GM12878 (cell line): ENCODE results near the gene LRIT2. TPM values are rescaled to one million over a fixed set of nuclear protein-coding genes. Genes with fewer than 3 reads are reported as not detected.

ENCODE experiments used
- ATAC-seq: fragments of 200-7000 bp; cut with Tn5 transposase; 3 replicates; pipeline ENCODE4 v1.9.1; 2020; ENCODE audit warnings: mild to moderate bottlenecking, moderate library complexity
- BruUV-seq: library from RNA; stranded (reverse); fragments of 400-500 nt; replicated peaks from 2 replicates; lab custom pipeline; 2021; lab: Mats Ljungman, UMichigan
- CTCF ChIA-PET: fragments of 300-600 bp; sonication (Branson Sonifier 250); formaldehyde crosslinking; extraction: SDS; loops from one replicate; lab custom pipeline; 2021; ENCODE audit warnings: inconsistent platforms; lab: Yijun Ruan, JAX
- POLR2A ChIA-PET: fragments of 350-600 bp; formaldehyde crosslinking; extraction: SDS; loops from one replicate; lab custom pipeline; 2021; ENCODE audit warnings: inconsistent platforms; lab: Charles Lee
- RAD21 ChIA-PET: fragments of 300-600 bp; sonication (Branson Sonifier 250); formaldehyde crosslinking; loops from one replicate; lab custom pipeline; 2023; ENCODE audit warnings: antibody characterized with exemption; ENCODE audit not compliant: unreplicated experiment; lab: Charles Lee
- SMC1A ChIA-PET: fragments of 300-600 bp; sonication (Branson Sonifier 250); formaldehyde crosslinking; loops from one replicate; lab custom pipeline; 2023; ENCODE audit not compliant: unreplicated experiment, uncharacterized antibody; lab: Charles Lee
- DNase-seq: peaks from one replicate; pipeline ENCODE4 v3.0.0-alpha.2; 2011; ENCODE audit warnings: low read depth, low spot score
- FAIRE-seq: peaks from 3 replicates; lab custom pipeline; 2011; peaks lifted over from hg19 to GRCh38; lab: Jason Lieb, UNC
- H2AFZ ChIP-seq: 2 replicates; pipeline ENCODE4 v1.6.0; 2011; ENCODE audit warnings: low read depth, low read length, control low read depth; ENCODE audit not compliant: control insufficient read depth
- H3K27ac ChIP-seq: 2 replicates; pipeline ENCODE4 v1.5.1; 2011; ENCODE audit warnings: control low read depth; ENCODE audit not compliant: control insufficient read depth, insufficient read depth
- H3K27me3 ChIP-seq, 2 experiments: replicated peaks in 1 of 2; 2 replicates each; pipeline versions ENCODE4 v1.6.0 to v1.6.1; 2011; ENCODE audit warnings: low read length in 1 of 2; ENCODE audit not compliant: control insufficient read depth in 2 of 2, insufficient read depth in 2 of 2
- H3K36me3 ChIP-seq, 2 experiments: 2 replicates each; pipeline ENCODE4 v1.5.1; 2011; ENCODE audit warnings: low read length in 1 of 2; ENCODE audit not compliant: control insufficient read depth in 2 of 2, insufficient read depth in 2 of 2
- H3K4me1 ChIP-seq: 2 replicates; pipeline ENCODE4 v1.6.1; 2011; ENCODE audit warnings: mild to moderate bottlenecking, low read length, moderate library complexity, mixed read lengths; ENCODE audit not compliant: control insufficient read depth, insufficient read depth
- H3K4me2 ChIP-seq: 2 replicates; pipeline ENCODE4 v1.6.0; 2011; ENCODE audit warnings: control low read depth; ENCODE audit not compliant: control insufficient read depth, insufficient read depth
- H3K4me3 ChIP-seq: fragments of 200-600 bp; sonication (generic); 2 replicates; pipeline ENCODE4 v1.5.1; 2016
- H3K79me2 ChIP-seq: 2 replicates; pipeline ENCODE4 v1.6.0; 2011; ENCODE audit warnings: low read length; ENCODE audit not compliant: control insufficient read depth, insufficient read depth
- H3K9ac ChIP-seq: 2 replicates; pipeline ENCODE4 v1.8.0; 2011; ENCODE audit warnings: low read length, control low read depth, mixed read lengths; ENCODE audit not compliant: control insufficient read depth, insufficient read depth
- H3K9me3 ChIP-seq: replicated peaks from 3 replicates; pipeline ENCODE4 v1.5.1; 2011; ENCODE audit warnings: mild to moderate bottlenecking, low read length; ENCODE audit not compliant: control insufficient read depth, insufficient read depth
- H4K20me1 ChIP-seq: 2 replicates; pipeline ENCODE4 v1.6.0; 2011; ENCODE audit not compliant: control insufficient read depth, insufficient read depth
- CBX3 ChIP-seq: fragments of 200-600 bp; sonication (generic); IDR thresholded peaks from 2 replicates; pipeline ENCODE4 v1.6.1; 2016; ENCODE audit warnings: low read depth, borderline replicate concordance
- ELK1 ChIP-seq: IDR thresholded peaks from 2 replicates; pipeline ENCODE4 v1.6.1; 2012; ENCODE audit warnings: low read depth, low read length, improper control_type of control experiment
- IKZF2 ChIP-seq, 2 experiments: fragments of 450-650 bp; IDR thresholded peaks; 2 replicates each; pipeline ENCODE4 v1.6.1; 2017; ENCODE audit warnings: mild to moderate bottlenecking in 2 of 2, moderate library complexity in 2 of 2
- IRF4 ChIP-seq: IDR thresholded peaks from 2 replicates; pipeline ENCODE4 v1.6.1; 2011; ENCODE audit warnings: low read depth, low read length
- NR2C1 ChIP-seq: fragments of 450-650 bp; IDR thresholded peaks from 2 replicates; pipeline ENCODE4 v1.6.1; 2017; ENCODE audit warnings: antibody characterized with exemption, mild to moderate bottlenecking, moderate library complexity
- RAD21 ChIP-seq: IDR thresholded peaks from 2 replicates; pipeline ENCODE4 v1.6.1; 2011; ENCODE audit warnings: mild to moderate bottlenecking, low read depth, low read length, moderate library complexity; ENCODE audit not compliant: insufficient read depth
- SIX5 ChIP-seq: IDR thresholded peaks from 2 replicates; pipeline ENCODE4 v1.6.1; 2011; ENCODE audit warnings: mild to moderate bottlenecking, low read depth, low read length, moderate library complexity; ENCODE audit not compliant: severe bottlenecking
- SMC3 ChIP-seq: IDR thresholded peaks from 2 replicates; pipeline ENCODE4 v1.6.1; 2011; ENCODE audit warnings: low read length, improper control_type of control experiment, borderline replicate concordance
- SUPT20H ChIP-seq: IDR thresholded peaks from 2 replicates; pipeline ENCODE4 v1.6.1; 2011; ENCODE audit warnings: low read depth, mild to moderate bottlenecking, low read length, moderate library complexity, borderline replicate concordance; ENCODE audit not compliant: control insufficient read depth
- TAF1 ChIP-seq: IDR thresholded peaks from 2 replicates; pipeline ENCODE4 v1.6.1; 2011; ENCODE audit warnings: mild to moderate bottlenecking, low read depth, low read length, borderline replicate concordance
- YY1 ChIP-seq: IDR thresholded peaks from 2 replicates; pipeline ENCODE4 v1.6.1; 2011; ENCODE audit warnings: low read depth, mild to moderate bottlenecking, low read length
- ZNF622 ChIP-seq: fragments of 450-650 bp; IDR thresholded peaks from 2 replicates; pipeline ENCODE4 v1.6.1; 2017; ENCODE audit warnings: mild to moderate bottlenecking, inconsistent platforms
- WGBS: methylation state at CpG from one replicate; pipeline ENCODE4 v1.1.6; 2016; ENCODE audit warnings: low lambda C conversion rate; ENCODE audit not compliant: insufficient replicate concordance, insufficient coverage; ENCODE audit errors: missing lambda C conversion rate; 5-methylcytosine and 5-hydroxymethylcytosine counted together
- in situ Hi-C: fragments of 300-500 bp; cut with MboI; formaldehyde crosslinking; loops from 9 replicates; pipeline ENCODE4 v1.14.3; 2018; ENCODE audit warnings: mixed read lengths
- intact Hi-C: fragments of 100-400 bp; cut with micrococcal nuclease; formaldehyde crosslinking; loops from one replicate; pipeline ENCODE4 v1.14.2; 2022; ENCODE audit not compliant: unreplicated experiment
- polyA plus RNA-seq, 11 experiments: library from polyadenylated mRNA; depleted of rRNA in 4 of 11; unstranded in 6 of 11; stranded (reverse) in 5 of 11; fragments of >200 nt; fragmentation: Nextera tagmentation in 4 of 11; fragmentation: Illumina TruSeq in 1 of 11; extraction: Ambion mirVana in 4 of 11; extraction: Trizol in 1 of 11; gene quantifications; 1 replicate in 1 of 11; 2 replicates in 10 of 11; pipeline versions ENCODE4 v1.2.1 to v1.2.3, GENCODE V29; 2011 to 2016; ENCODE audit warnings: inconsistent platforms in 2 of 11, missing spikeins in 2 of 11, low read depth in 1 of 11
- total RNA-seq, 4 experiments: library from RNA; depleted of rRNA in 3 of 4; stranded (reverse); fragments of >200 nt in 3 of 4; fragmentation: Illumina TruSeq in 1 of 4; extraction: Trizol in 1 of 4; gene quantifications; 2 replicates each; pipeline versions ENCODE4 v1.2.1 to v1.2.3, GENCODE V29; 2013 to 2021
- TF ChIP-seq, protein P1 (sequence below), 3 experiments: IDR thresholded peaks in 2 of 3; conservative IDR thresholded peaks in 1 of 3; 2 replicates each; pipeline ENCODE4 v1.5.1; 2011; ENCODE audit warnings: low read depth in 3 of 3, low read length in 3 of 3, mild to moderate bottlenecking in 3 of 3, control low read depth in 2 of 3, moderate library complexity in 2 of 3, inconsistent platforms in 1 of 3, mixed read lengths in 1 of 3; ENCODE audit not compliant: control insufficient read depth in 2 of 3, insufficient read depth in 1 of 3; ENCODE audit errors: extremely low read depth in 1 of 3
- TF ChIP-seq, protein P2 (sequence below): fragments of 450-650 bp; formaldehyde crosslinking; IDR thresholded peaks from 2 replicates; pipeline ENCODE4 v1.4.0; 2020; ENCODE audit warnings: mild to moderate bottlenecking, moderate library complexity

Gene LRIT2
- total and polyA plus RNA-seq, 10 of the 15 experiments (the other 5 are each of a cell fraction or from before 2014, with no cell fraction given) = not detected

GRCh38 chr10:84265418-84265817 lies 40.1 kb upstream of the LRIT2 start (continued):
- TF ChIP-seq ZNF622 = no peak
- TF ChIP-seq TAF1 = no peak
- no peak for TF ChIP-seq SIX5
- TF ChIP-seq NR2C1 = no peak
- TF ChIP-seq ELK1 = no peak

GRCh38 chr10:84264611-84265141 lies 39.3 kb upstream of the LRIT2 start:
- CTCF ChIA-PET = interaction anchor here (0.6 to 8.3 kb wide), 22 partner anchors 10 to 1349 kb away, joined by 3 to 228 read pairs (median 4); partner anchors contain the start of gene CCSER2
- in situ Hi-C loops (loop anchor here (5.0 kb wide), 2 partner anchors 278 to 453 kb away; no protein-coding TSS in a partner anchor), intact Hi-C loops (loop anchor here (1.0 to 10.0 kb wide), 4 partner anchors 111 to 450 kb away; no protein-coding TSS in a partner anchor)
- Histone ChIP-seq H3K4me3 (no peak overlapping the region), H3K9me3 (no peaks in the 10 kb centered on the region), H3K27me3 (no peaks in the 10 kb centered on the region; a peak in 2 of 4 replicates), H3K4me1 (no peaks in the 10 kb centered on the region), H3K36me3 (no peaks in the 10 kb centered on the region), H3K79me2 (no peaks in the 10 kb centered on the region), H3K27ac (no peak overlapping the region), H2AFZ (no peak overlapping the region), H3K9ac (no peak overlapping the region), H4K20me1 (no peaks in the 10 kb centered on the region), H3K4me2 (no peak overlapping the region)
- RAD21 ChIA-PET = interaction anchor here (0.6 to 6.6 kb wide), 5 partner anchors 65 to 271 kb away, joined by 3 to 74 read pairs (median 5); no protein-coding TSS in a partner anchor
- DNase-seq (no peak), ATAC-seq (peak; percentile 94), FAIRE-seq (peak; percentile 90)
- POLR2A ChIA-PET = no interaction called here
- SMC1A ChIA-PET = interaction anchor here (0.5 to 4.2 kb wide), 8 partner anchors 11 to 274 kb away, joined by 3 to 60 read pairs (median 3); no protein-coding TSS in a partner anchor
- WGBS = 4% methylated on average over 11 of the region's 11 CpGs
- BruUV-seq = no TSS peak
- TF ChIP-seq IRF4 = 0 out of 2 replicates have a peak, but pooled peaks have one; percentile 20
- TF ChIP-seq RAD21 = peak; percentile 87
- peak; percentile 56 for TF ChIP-seq YY1
- TF ChIP-seq, protein P1, sequence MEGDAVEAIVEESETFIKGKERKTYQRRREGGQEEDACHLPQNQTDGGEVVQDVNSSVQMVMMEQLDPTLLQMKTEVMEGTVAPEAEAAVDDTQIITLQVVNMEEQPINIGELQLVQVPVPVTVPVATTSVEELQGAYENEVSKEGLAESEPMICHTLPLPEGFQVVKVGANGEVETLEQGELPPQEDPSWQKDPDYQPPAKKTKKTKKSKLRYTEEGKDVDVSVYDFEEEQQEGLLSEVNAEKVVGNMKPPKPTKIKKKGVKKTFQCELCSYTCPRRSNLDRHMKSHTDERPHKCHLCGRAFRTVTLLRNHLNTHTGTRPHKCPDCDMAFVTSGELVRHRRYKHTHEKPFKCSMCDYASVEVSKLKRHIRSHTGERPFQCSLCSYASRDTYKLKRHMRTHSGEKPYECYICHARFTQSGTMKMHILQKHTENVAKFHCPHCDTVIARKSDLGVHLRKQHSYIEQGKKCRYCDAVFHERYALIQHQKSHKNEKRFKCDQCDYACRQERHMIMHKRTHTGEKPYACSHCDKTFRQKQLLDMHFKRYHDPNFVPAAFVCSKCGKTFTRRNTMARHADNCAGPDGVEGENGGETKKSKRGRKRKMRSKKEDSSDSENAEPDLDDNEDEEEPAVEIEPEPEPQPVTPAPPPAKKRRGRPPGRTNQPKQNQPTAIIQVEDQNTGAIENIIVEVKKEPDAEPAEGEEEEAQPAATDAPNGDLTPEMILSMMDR (IDR thresholded peaks at IDR 0.05 in 2 of 3, conservative IDR thresholded peaks at IDR 0.05 in 1 of 3; ENCODE audit: control insufficient read depth in 2 of 3, extremely low read depth in 1 of 3, insufficient read depth in 1 of 3, low read depth in 3 of 3, low read length in 3 of 3) = peak; percentile 94 to 98 (median 97)
- TF ChIP-seq, protein P2, sequence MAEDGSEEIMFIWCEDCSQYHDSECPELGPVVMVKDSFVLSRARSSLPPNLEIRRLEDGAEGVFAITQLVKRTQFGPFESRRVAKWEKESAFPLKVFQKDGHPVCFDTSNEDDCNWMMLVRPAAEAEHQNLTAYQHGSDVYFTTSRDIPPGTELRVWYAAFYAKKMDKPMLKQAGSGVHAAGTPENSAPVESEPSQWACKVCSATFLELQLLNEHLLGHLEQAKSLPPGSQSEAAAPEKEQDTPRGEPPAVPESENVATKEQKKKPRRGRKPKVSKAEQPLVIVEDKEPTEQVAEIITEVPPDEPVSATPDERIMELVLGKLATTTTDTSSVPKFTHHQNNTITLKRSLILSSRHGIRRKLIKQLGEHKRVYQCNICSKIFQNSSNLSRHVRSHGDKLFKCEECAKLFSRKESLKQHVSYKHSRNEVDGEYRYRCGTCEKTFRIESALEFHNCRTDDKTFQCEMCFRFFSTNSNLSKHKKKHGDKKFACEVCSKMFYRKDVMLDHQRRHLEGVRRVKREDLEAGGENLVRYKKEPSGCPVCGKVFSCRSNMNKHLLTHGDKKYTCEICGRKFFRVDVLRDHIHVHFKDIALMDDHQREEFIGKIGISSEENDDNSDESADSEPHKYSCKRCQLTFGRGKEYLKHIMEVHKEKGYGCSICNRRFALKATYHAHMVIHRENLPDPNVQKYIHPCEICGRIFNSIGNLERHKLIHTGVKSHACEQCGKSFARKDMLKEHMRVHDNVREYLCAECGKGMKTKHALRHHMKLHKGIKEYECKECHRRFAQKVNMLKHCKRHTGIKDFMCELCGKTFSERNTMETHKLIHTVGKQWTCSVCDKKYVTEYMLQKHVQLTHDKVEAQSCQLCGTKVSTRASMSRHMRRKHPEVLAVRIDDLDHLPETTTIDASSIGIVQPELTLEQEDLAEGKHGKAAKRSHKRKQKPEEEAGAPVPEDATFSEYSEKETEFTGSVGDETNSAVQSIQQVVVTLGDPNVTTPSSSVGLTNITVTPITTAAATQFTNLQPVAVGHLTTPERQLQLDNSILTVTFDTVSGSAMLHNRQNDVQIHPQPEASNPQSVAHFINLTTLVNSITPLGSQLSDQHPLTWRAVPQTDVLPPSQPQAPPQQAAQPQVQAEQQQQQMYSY (CRISPR knock-in tag) = no peak
- no peak for TF ChIP-seq CBX3
- TF ChIP-seq IKZF2 (IDR thresholded peaks at IDR 0.05) = no peak
- peak; percentile 94 for TF ChIP-seq SMC3
- TF ChIP-seq SUPT20H = no peak
